HG02885 (cell line): ENCODE data around the gene IL10RA.
A peak's percentile ranks its signal among the peaks of the same experiment; 100 is the strongest.
"Not testable (repeated sequence)": the region's sequence is repeated elsewhere in the genome, so short reads cannot be mapped to it uniquely, and the experiment has no call there.

ENCODE experiments used
- ATAC-seq: cut with Tn5 transposase; IDR thresholded peaks from one replicate; pipeline ENCODE4 v1.9.1; 2021; ENCODE audit warnings: mild to moderate bottlenecking; ENCODE audit not compliant: unreplicated experiment, poor library complexity

The IL10RA gene

DNA sequence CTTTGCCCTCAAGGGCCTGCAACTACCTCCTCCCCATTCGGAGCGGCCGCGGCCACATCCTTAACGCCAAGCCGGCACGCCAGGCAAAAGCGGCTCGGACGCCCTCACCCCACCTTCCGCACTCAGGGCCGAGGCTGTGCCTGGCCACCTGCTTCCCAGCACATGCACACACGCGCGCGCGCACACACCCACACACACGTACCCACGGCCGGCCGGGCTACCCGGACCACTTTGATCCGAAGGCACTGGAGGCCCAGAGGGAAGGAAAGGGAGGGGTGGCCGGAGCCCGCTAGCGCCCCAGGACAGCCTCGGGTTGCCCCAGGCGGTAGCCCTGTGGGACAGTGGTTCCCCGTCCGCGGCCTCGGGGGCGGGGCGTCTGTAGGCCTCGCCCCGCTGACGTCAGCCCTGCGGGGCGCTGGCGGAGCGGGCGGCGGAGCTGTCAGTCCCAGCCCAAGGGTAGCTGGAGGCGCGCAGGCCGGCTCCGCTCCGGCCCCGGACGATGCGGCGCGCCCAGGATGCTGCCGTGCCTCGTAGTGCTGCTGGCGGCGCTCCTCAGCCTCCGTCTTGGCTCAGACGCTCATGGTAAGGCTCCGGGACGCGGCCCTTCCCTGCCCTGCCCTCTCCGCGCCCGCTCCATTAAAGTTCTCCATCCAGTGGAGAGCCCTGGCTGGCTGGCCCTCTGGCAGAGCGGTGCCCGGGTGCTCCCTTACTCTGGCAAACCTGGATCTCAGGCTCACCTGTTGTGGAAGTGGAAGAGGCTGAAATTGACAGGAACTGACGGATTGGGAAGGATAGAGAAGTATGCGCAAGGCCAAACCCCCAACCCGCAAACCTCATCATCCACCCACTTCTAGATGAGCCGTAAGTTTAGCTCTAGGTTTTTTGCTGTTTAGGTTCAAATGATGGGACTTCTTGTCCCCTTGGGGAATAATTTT lies at the start of gene IL10RA:
Gene IL10RA (plus strand): TSS at position 442 of the 935 bp plus-strand sequence. CDS start 74 bp downstream, at position 516.
- ATAC-seq = peak; percentile 92

DNA sequence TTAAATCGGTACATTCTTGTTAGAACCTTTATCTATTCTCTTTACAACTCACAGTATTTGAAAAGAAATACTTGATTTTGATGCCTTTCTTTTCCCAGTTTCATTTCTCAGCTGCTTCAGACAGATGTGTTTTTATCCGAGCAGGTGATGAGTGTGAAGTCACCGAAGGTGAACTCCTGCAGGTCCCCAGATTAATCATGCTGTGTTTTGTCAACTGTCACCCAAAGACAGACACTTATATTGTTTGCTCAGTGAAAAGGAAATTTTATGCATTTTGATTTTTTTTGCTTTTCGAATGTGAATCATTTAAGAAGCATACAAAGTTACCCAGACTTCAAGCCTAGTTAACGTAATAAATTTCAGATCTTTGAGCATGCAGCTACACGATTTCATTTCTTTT lies 49.2 kb upstream of the IL10RA start:
- no peak for ATAC-seq

DNA sequence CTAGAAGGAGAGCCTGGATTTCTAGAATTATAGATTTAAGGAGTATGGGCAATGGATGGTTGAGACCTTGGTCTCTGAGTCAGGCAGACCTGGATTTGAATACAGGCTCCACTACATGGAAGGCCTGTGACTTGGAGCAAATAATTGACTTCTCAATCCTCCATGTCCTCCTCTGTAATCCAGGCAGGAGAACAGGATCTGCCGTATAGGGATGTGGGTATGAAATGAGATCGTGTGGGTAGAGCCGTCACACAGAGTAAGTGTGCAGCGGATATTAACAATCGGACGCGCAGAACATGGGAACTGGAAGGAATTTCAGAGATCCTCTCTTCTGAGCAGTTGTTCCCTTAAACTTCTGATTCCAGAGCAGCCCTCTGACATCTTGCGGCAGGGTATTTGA lies 45.5 kb upstream of the IL10RA start:
- ATAC-seq = no peak

DNA sequence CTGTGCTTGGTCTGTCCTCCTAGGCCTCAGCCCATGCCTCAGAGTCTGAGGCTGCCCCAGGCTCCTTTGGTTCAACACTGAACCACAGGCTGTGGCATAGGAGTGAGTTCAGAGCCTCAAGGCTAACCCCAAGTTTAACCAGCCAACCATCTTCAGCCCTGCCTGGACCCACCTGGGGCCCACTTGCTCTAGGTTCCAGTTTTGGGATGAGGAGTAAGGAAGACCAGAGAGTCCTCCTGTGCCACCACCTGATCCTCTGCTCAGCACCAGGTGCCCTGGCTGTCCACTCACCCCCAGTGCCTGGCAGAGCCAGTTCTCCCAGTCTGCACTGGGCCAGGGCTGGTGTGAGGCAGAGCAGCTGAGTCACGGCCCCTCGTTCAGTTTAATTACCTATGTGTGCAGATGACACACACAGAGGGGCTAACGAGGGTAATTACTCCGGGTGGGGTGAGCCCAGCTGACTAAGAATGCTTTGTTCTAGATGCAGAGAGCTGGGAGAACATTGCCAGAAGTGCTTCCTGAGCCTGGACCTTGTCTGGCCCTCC lies 45.0 kb upstream of the IL10RA start:
- ATAC-seq = no peak

DNA sequence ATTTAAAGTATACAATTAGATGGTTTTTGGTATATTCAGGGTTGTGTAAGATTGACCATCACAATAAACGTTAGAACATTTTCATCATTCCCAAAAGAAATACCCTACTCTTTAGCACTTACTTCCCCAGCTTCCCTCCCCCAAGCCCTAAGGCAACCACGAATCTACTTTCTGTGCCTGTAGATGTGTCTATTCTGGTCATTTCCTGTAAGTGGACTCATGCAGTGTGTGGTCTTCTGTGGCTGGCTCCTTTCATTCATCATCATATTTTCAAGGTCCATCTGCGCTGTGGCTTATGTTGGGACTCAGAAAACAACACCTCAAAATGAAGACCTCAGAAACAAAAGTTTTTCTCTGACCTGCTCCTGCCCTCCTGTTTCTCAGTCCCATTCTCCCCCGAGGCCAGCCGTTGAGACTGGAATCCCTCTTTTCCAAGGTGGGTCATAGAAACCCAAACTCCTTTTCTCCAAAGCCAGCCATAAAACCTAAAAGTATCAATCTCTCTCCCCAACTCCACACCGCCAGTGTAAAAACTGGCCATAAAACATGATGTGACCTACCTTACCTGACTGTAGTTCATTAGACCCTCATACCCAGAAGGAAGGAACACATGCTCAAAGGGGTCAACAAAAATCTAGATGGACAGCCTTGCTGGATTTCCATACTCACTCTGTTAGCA lies 44.1 kb upstream of the IL10RA start:
- no peak for ATAC-seq

DNA sequence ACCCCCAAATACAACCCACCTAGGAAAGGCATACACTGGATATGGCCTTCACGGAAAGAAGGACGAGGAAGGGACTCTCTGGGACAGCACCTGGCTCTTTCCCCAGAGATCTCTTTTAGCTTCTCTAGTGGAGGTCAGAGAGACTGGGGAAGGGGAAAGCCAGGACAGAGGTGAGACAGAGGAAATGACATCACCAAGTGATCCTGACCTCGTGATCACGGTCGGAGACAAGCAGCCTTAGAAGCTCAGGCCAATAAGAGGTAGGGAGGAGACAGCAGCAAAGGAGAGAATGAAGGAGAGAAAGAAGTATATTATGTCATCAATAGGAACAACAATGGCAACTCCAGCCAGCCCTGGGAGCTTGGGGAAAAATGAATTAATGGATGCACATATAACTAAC lies 41.6 kb upstream of the IL10RA start:
- ATAC-seq = no peak

DNA sequence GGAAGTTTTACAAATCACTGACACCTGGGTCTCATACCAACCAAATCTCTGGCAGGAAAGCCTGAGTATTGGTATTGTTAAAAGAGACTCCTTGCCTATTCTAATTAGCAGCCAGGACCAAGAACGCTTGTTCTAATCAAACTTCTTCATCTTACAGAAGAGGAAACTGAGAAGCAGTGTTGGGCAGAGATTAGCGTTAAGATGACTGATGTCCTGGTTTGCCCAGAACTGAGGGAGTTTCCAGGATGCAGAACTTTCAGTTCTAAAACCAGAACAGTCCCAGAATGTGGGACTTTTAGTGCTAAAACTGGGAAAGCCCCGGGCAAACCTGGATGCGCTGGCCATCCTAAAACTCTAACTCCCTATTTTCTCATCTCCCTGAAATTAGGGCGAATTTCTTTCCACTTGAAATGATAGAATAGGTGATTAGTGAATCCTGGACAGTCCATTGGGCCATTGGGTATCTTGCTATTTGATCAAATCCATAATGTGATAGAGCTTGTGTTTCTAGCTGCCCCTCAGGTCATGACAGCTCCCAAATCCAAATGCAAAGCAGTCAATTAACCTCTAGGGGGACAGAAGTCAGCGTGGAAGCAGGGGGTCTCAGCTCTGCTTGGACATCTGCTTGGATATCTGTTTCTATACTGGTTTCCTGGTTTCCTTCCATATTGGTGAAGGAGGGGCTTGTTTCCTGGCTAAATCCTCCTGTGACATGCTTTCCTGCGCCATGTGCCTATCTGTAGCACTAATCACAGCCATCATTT lies 41.0 kb upstream of the IL10RA start:
- ATAC-seq = no peak

DNA sequence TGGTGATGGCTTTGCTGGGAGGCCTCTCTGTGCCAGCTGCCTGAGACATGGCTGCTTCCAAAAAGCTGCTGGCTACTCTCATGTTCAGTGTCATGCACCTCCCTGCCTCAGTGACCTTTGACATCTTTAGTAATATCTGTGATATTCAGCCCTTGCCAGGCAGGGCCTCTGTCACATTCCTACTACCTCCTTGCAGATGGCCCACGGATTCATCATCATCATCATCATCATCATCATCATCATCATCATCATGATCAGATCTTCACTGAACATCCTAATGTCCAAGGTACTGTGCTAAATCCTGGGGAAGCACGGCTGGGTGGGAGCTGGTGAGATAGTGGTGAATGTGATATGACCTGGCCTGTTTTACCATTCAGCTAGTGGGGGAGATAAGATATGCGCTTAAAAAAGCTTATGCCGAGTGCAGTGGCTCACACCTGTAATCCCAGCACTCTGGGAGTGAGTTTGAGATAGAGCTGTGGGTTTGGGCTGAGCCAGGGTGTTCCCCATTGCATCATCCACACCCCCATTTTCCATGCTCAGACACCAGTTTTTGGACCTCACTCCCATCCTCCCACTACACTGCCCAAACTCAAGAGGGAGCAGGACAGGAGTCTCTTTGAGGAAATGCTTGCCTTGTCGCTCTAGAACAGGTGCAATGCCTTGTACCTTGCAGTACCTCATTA lies 39.9 kb upstream of the IL10RA start:
- no peak for ATAC-seq

DNA sequence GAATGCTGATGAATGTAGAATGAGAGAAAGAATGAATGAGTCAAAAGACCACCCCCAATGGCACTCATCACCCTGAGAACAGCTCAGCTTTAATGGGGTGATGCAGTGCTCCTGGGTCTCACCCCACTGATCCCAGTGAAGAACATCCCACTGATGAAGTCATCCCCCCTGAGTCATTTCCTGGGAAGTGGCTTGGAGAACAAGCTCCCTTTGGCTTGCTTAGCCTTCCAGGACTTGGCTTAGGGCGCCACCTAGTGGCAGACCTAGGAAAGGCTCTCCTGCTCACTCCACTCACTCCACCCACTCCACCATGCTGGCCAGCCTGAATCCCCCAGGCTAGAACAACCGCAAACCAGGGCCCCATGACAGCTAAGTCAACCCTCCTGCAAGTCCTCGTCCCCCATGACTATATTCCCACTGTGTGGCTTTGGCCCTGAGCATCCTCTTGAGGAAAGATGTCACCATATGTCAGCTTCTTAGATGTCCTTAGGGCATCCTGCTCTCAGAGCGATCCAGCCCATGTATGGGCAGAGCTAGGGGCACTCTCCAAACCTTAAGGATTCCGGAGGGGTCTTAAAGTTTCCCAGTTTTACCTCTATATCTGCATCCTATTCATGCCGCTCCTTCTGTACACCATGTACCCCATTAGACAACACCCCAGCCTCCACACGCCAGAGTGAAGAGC lies 39.2 kb upstream of the IL10RA start:
- no peak for ATAC-seq

DNA sequence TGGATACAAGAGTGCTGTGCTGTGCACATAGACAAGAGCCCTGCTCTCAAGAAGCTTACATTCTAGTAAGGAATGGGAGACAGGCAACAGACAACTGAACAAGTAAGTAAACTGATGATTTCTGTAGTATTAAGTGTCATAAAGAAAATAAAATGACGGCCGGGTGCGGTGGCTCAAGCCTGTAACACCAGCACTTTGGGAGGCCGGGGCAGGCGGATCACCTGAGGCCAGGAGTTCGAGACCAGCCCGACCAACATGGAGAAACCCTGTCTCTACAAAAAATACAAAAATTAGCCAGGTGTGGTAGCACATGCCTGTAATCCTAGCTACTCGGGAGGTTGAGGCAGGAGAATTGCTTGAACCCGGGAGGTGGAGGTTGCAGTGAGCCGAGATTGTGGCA lies 38.4 kb upstream of the IL10RA start:
- ATAC-seq = not testable (repeated sequence)

DNA sequence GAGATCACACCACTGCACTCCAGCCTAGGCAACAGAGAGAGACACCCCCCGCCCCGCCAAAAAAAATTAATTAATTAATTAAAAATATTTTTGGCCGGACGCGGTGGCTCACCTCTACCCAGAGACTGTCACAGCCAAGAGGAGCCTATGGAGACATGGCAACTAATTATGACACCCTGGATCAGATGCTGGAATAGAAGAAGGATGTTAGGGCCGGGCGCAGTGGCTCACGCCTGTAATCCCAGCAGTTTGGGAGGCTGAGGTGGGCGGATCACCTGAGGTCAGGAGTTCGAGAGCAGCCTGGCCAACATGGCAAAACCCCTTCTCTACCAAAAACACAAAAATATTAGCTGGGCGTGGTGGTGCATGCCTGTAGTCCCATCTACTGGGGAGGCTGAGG lies 37.7 kb upstream of the IL10RA start:
- not testable (repeated sequence) for ATAC-seq

DNA sequence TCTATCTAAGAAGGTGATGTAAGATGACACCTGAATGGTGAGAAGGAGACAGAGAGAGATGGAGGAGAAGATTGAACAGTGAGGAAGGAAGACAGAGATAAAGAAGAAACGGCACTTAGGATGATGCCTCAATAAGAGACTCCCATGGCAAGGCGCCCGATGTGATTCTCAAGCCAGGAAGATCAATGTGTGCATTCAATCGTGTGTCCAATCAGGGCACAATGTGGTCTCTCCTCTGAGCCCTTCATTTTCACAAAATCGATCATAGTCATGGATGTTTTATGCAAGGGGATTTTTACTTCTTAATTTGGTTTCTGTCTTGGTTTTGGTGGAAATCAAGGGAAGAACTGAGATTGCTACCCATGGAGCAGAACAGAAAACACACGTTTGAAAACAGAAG lies 37.1 kb upstream of the IL10RA start:
- ATAC-seq = no peak

DNA sequence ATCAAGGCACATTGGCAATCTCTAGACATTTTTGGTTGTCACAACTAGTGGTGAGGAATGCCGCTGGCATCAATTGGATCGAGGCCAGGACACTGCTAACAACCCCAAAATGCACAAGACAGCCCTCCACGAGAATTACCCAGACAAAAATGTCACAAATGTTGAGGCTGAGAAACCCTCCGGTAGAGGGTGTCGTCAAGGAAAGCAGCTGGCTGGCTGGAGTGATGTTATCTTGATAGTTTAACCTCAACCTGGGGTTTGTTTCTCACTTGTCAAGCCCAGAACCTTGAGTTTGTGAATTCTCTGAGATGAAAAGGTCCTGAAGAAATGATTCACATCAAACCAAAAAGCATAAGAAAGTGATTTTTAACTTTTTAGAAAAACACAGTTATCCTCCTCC lies 35.9 kb upstream of the IL10RA start:
- ATAC-seq = no peak

DNA sequence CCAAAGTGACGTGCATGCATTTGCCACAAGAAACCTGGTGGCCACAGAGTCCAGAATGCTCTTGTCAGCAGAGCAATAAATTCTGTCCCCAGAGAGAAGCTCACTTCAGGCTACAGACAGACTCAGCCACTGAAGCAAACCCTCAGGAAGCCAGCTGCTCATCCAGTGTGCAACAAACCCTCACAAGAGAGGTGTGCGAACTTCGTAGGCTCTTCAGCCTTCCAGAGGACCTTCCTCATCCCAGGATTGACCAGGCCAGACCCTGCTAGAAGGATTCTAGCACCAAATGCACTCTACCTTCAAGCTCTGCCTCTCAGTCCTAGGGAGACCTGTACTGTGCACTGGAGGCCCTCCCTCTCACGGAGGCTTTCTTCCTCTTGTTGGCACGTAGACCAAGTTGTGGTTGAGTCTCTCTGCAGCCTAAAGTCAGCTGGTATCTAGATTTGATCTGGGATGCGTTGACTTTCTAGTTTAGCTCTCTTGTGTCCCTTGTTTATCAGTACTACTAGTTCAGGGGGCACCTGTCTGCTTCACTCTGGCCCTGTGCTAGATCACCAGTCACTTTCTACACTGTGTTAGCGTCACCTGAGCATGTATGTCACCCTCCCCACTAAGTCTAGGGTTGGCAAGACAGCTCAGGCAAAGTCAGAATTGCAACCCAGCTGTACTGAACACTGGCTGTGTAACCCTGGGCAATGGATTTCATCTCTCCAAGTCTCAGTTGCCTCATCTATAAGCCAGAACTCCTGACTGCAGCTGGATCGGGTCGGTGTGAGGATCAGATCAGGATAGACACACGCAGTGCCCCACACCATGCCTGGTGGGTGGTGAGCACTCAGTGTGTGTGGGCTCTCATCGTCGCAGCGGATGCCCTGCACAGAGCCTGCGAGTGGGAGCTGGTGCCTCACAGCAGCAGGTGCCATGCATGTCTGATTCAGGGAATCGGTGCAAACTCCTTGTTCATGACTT lies 34.9 kb upstream of the IL10RA start:
- ATAC-seq = no peak

DNA sequence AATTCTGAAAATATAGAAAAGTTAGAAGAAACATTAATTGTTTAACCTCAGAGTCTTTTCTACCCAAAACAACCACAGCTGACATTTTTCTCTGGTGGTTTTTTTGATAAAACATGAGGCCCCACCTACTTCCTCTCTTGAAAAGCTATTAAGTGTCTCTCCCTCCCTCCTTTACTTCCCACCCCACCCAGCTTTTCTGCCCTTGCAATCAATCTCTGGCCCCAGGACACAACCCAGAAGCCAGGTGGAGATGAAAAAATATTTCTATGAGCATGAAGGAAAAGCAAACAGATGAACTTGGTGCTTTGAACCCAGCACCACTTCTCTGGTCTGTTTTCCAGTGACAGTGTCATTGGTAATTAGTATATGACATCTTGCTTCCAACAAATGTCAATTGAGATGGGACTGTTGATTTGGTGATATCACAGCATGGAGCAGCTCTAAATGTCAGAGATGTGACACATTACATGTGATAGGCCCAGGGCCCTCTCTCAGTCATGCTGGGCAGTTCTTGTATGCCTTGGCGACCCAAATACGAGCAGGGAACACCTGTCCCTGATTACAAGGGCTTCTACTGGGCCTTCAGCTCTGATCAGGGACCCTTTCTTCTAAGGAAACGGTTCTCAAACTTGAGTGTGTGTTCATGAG lies 33.0 kb upstream of the IL10RA start:
- ATAC-seq = no peak

DNA sequence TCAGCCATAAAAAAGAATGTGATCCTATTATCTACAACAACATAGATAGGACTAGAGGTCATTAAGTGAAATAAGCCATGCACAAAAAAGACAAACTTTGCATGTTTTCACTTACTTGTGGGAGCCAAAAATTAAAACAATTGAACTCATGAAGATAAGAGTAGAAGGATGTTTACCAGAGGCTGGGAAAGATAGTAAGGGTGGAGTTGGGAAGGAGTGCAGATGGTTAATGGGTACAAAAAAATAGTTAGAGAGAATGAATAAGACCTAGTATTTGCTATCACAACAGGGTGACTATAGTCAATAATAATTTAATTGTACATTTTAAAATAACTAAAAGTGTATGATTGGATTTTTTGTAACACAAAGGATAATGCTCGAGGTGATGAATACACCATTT lies 27.2 kb upstream of the IL10RA start:
- no peak for ATAC-seq

DNA sequence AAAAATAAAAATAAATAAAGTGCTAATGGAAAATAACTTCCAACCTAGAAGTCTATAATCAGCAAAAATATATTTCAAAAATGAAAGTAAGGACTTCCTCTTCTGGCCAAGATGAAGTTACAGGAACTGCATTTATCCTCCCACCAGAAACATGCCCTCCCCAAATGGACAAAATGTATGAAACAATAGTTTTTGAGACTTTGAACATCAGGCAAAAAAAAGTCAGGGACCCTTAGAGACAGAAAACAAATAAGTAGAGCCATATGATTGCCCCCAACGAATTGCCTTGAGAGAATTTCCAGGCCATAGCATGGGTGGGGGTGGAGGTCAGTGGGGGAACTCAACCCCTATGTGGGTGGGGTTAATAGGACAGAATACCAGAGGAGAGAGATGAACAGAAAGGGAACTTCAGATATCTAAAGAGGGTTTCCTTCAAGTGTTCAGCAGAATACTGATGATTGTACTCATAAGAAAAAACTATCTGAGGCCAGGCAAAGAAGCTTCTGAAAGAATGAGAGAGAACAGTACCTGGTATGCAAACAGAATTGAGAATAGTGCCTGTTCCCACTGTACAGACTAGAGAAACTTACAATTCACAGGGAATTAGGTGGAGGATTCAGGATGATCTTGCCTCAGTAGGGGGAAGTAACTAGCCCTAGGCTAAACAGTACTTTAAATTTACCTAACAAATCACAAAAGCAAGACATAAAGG lies 26.6 kb upstream of the IL10RA start:
- ATAC-seq = no peak
